Right lung (tissue), 5 donors: ENCODE results near the gene RGN. TPM values are rescaled to one million over a fixed set of nuclear protein-coding genes. Genes with fewer than 3 reads are reported as not detected.
"Not testable (repeated sequence)": the region's sequence is repeated elsewhere in the genome, so short reads cannot be mapped to it uniquely, and the experiment has no call there.

Source experiments
- DNase-seq, 2 donors: peaks; one replicate each; pipeline ENCODE4 v3.0.0-alpha.2; 2013
- polyA plus RNA-seq, 5 donors: library from polyadenylated mRNA; unstranded; fragments of 120-200 nt; gene quantifications; one replicate each; pipeline versions ENCODE4 v1.2.1 to v1.2.3, GENCODE V29; 2013; ENCODE audit warnings: inconsistent platforms in 1 of 5, low replicate concordance in 1 of 5; ENCODE audit not compliant: insufficient read length in 5 of 5, insufficient read depth in 1 of 5

The RGN gene
- polyA plus RNA-seq, 5 donors: 13.3 to 16.5 (median 13.9) TPM

GRCh38 chrX:47112316-47112954 lies 34.2 kb downstream of the RGN start:
- no peak for DNase-seq

- not testable (repeated sequence) for DNase-seq
Observed at GRCh38 chrX:47116551-47117110, 38.4 kb downstream of the RGN start.

DNA sequence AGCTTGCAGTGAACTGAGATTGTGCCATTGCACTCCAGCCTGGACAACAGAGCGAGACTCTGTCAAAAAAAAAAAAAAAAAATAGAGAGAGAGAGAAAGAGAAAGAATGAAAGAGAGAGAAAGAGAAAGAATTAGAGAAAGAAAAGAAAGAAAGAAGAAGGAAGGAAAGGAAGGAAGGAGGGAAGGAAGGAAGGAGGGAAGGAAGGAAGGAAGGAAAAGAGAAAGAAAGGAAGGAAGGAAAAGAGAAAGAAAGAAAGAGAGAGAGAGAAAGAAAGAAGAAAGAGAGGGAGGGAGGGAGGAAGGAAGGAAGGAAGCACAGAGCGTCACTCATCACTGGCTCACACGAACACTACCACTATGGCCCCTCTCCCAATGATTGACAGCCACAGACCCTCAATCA lies 46.2 kb downstream of the RGN start:
- DNase-seq: not testable (repeated sequence)

- DNase-seq: peak; percentile 93 to 95
Observed at GRCh38 chrX:47129157-47129898, 51.1 kb downstream of the RGN start.

- DNase-seq: no peak
Observed at GRCh38 chrX:47129899-47130358, 51.7 kb downstream of the RGN start.

GRCh38 chrX:47133493-47133892 lies 55.2 kb downstream of the RGN start:
- no peak for DNase-seq

DNA sequence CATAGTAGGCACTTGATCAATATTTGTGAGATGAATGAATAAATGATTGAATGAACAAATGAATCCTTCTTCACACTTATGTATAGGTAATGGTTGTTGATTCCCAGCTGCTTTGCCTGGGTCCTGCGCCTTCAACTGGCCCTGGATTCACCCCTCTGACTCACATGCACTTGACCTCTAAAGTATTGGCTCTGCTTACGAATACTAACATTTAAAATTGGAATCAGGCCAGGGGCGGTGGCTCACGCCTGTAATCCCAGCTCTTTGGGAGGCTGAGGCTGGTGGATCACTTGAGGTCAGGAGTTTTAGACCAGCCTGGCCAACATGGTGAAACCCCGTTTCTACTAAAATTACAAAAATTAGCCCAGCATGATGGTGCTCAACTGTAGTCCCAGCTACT lies 57.4 kb downstream of the RGN start:
- DNase-seq: not testable (repeated sequence)

DNA sequence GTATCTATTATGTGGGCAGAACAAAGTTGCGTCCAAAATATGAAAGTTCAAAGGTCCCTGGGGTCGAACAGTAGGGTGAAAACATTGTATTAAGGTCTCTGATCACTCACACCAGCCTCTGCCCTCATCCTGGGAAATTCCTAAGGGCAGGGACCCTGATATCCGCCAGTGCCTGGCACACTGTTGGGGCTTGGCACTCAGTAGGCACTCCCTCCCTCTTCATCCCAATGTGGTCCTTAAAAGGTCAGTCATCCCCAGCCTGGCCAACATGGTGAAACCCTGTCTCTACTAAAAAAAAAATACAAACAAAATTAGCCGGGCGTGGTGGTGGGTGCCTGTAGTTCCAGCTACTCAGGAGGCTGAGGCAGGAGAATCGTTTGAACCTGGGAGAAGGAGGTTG lies 59.9 kb downstream of the RGN start:
- no peak for DNase-seq

Other genes with a start within 250 kb of the RGN start
- gene RP2, start 241.4 kb upstream of the RGN start, polyA plus RNA-seq: 10 to 100 TPM; 13.1 to 20.9 (median 15.2) TPM
- 10 to 100 TPM; 11.4 to 17.9 (median 14.9) TPM for gene JADE3, start 166.0 kb upstream of the RGN start, polyA plus RNA-seq
- 100 to 1,000 TPM in 1 of 5 donors, 10 to 100 TPM in 4; 82.5 to 107 (median 89.0) TPM for gene NDUFB11, start 66.3 kb downstream of the RGN start, polyA plus RNA-seq
- gene RBM10, start 66.8 kb downstream of the RGN start, polyA plus RNA-seq: 10 to 100 TPM; 39.2 to 59.0 (median 48.4) TPM
- 100 to 1,000 TPM; 169 to 241 (median 204) TPM for gene UBA1, start 115.4 kb downstream of the RGN start, polyA plus RNA-seq
- gene CDK16, start 140.2 kb downstream of the RGN start, polyA plus RNA-seq: 100 to 1,000 TPM in 1 of 5 donors, 10 to 100 TPM in 4; 85.4 to 119 (median 94.3) TPM
- gene USP11, start 154.6 kb downstream of the RGN start, polyA plus RNA-seq: 100 to 1,000 TPM in 4 of 5 donors, 10 to 100 TPM in 1; 93.4 to 127 (median 109) TPM